WTC11 (cell line): ENCODE measurements around the gene PCDHA12. TPM values are rescaled to one million over a fixed set of nuclear protein-coding genes. Genes with fewer than 3 reads are reported as not detected.

Source experiments
- ATAC-seq: fragments of 200-7000 bp; cut with Tn5 transposase; 2 replicates; pipeline ENCODE4 v1.10.0; 2021; ENCODE audit warnings: mild to moderate bottlenecking, moderate library complexity
- CTCF ChIA-PET: fragments of 300-600 bp; sonication (Branson Sonifier 250); formaldehyde crosslinking; loops from one replicate; lab custom pipeline; 2021; ENCODE audit warnings: antibody characterized with exemption; lab: Charles Lee
- POLR2A ChIA-PET: fragments of 350-600 bp; sonication (Branson Sonifier 250); formaldehyde crosslinking; loops from one replicate; lab custom pipeline; 2021; ENCODE audit warnings: antibody characterized with exemption; lab: Charles Lee
- DNase-seq: peaks from one replicate; pipeline ENCODE4 v3.0.0; 2021; ENCODE audit warnings: low spot score
- H3K27ac Mint-ChIP-seq: 2 replicates; pipeline ENCODE4 v1.8.0; 2021; ENCODE audit warnings: mixed read lengths
- H3K27me3 Mint-ChIP-seq: 2 replicates; pipeline ENCODE4 v1.8.0; 2021; ENCODE audit warnings: low read depth, mild to moderate bottlenecking, moderate library complexity, mixed read lengths
- H3K36me3 Mint-ChIP-seq: 2 replicates; pipeline ENCODE4 v1.8.0; 2021; ENCODE audit warnings: mixed read lengths
- H3K4me1 Mint-ChIP-seq: 2 replicates; pipeline ENCODE4 v1.8.0; 2022; ENCODE audit warnings: mixed read lengths
- H3K4me3 Mint-ChIP-seq: 2 replicates; pipeline ENCODE4 v1.8.0; 2021; ENCODE audit warnings: mild to moderate bottlenecking, moderate library complexity, mixed read lengths
- H3K9me3 Mint-ChIP-seq: 2 replicates; pipeline ENCODE4 v1.8.0; 2021; ENCODE audit warnings: mixed read lengths
- IRF2 ChIP-seq: sonication (generic); formaldehyde crosslinking; IDR thresholded peaks from 2 replicates; pipeline ENCODE4 v1.8.0; 2022; ENCODE audit warnings: low read depth, missing genetic modification reagents, borderline replicate concordance
- NFE2L1 ChIP-seq: sonication (generic); formaldehyde crosslinking; IDR thresholded peaks from 2 replicates; pipeline ENCODE4 v1.8.1; 2023; ENCODE audit warnings: missing genetic modification reagents
- NR1H2 ChIP-seq: sonication (generic); formaldehyde crosslinking; IDR thresholded peaks from 2 replicates; pipeline ENCODE4 v1.9.0; 2021; ENCODE audit warnings: mild to moderate bottlenecking, moderate library complexity, missing genetic modification reagents
- OVOL2 ChIP-seq: fragments of 250-450 bp; sonication (Bioruptor Pico); IDR thresholded peaks from 2 replicates; pipeline ENCODE4 v1.9.0; 2021; ENCODE audit warnings: mild to moderate bottlenecking, borderline replicate concordance
- RELA ChIP-seq: sonication (generic); formaldehyde crosslinking; IDR thresholded peaks from 2 replicates; pipeline ENCODE4 v1.8.1; 2022; ENCODE audit warnings: missing genetic modification reagents, mild to moderate bottlenecking, borderline replicate concordance
- TCF7 ChIP-seq: sonication (generic); formaldehyde crosslinking; IDR thresholded peaks from 2 replicates; pipeline ENCODE4 v1.8.0; 2022; ENCODE audit warnings: mild to moderate bottlenecking, low read depth, missing genetic modification reagents, moderate library complexity
- ZNF317 ChIP-seq: sonication (generic); formaldehyde crosslinking; IDR thresholded peaks from 2 replicates; pipeline ENCODE4 v1.8.1; 2023; ENCODE audit warnings: low read depth, mild to moderate bottlenecking, moderate library complexity, missing genetic modification reagents, borderline replicate concordance
- ZNF423 ChIP-seq: fragments of 250-450 bp; sonication (Bioruptor Pico); IDR thresholded peaks from 2 replicates; pipeline ENCODE4 v2.1.2; 2022; ENCODE audit warnings: mild to moderate bottlenecking, moderate library complexity
- total RNA-seq: library from RNA; stranded (reverse); gene quantifications from 3 replicates; pipeline ENCODE4 v1.2.3, GENCODE V29; 2021
- TF ChIP-seq, protein P1 (sequence below): sonication (generic); formaldehyde crosslinking; IDR thresholded peaks from 2 replicates; pipeline ENCODE4 v1.8.0; 2022; ENCODE audit warnings: mild to moderate bottlenecking, missing genetic modification reagents
- TF ChIP-seq, protein P2 (sequence below): fragments of 250-450 bp; sonication (Bioruptor Pico); IDR thresholded peaks from 2 replicates; pipeline ENCODE4 v2.1.2; 2022; ENCODE audit warnings: mild to moderate bottlenecking, moderate library complexity
- TF ChIP-seq, protein P3 (sequence below): sonication (generic); formaldehyde crosslinking; IDR thresholded peaks from 2 replicates; pipeline ENCODE4 v1.8.1; 2022; ENCODE audit warnings: low read depth, missing genetic modification reagents, borderline replicate concordance
- TF ChIP-seq, protein P4 (sequence below): sonication (generic); formaldehyde crosslinking; IDR thresholded peaks from 2 replicates; pipeline ENCODE4 v1.8.0; 2022; ENCODE audit warnings: mild to moderate bottlenecking, missing genetic modification reagents
- TF ChIP-seq, protein P5 (sequence below): sonication (generic); formaldehyde crosslinking; IDR thresholded peaks from 2 replicates; pipeline ENCODE4 v1.8.1; 2023; ENCODE audit warnings: mild to moderate bottlenecking, missing genetic modification reagents
- TF ChIP-seq, protein P6 (sequence below): sonication (generic); formaldehyde crosslinking; IDR thresholded peaks from 2 replicates; pipeline ENCODE4 v1.8.0; 2023; ENCODE audit warnings: missing genetic modification reagents, mild to moderate bottlenecking, borderline replicate concordance

PCDHA12 gene
- total RNA-seq, 1 experiment from 2014 or later, result 9.6 TPM

DNA sequence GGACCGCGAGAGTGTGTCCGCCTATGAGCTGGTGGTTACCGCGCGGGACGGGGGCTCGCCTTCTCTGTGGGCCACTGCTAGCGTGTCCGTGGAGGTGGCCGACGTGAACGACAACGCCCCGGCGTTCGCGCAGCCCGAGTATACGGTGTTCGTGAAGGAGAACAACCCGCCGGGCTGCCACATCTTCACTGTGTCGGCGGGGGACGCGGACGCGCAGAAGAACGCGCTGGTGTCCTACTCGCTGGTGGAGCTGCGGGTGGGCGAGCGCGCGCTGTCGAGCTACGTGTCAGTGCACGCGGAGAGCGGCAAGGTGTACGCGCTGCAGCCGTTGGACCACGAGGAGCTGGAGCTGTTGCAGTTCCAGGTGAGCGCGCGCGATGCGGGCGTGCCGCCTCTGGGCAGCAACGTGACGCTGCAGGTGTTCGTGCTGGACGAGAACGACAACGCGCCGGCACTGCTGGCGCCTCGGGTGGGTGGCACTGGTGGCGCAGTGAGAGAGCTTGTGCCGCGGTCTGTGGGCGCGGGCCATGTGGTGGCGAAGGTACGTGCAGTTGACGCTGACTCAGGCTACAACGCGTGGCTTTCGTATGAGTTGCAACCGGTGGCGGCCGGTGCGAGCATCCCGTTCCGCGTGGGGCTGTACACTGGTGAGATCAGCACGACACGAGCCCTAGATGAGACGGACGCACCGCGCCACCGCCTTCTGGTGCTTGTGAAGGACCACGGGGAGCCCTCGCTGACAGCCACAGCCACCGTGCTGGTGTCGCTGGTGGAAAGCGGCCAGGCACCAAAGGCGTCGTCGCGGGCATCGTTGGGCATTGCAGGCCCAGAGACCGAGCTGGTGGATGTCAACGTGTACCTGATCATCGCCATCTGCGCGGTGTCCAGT lies 39.2 kb upstream of the PCDHA12 start:
- H3K4me1 Mint-ChIP-seq, result no peaks in the 10 kb centered on the region
- ATAC-seq (no peak), DNase-seq (no peak)
- peaks cover 5% of the 10 kb centered on the region; the same call in 1 of the 2 replicates for H3K9me3 Mint-ChIP-seq
- no peaks in the 10 kb centered on the region for H3K27me3 Mint-ChIP-seq
- no peak overlapping the region for H3K27ac Mint-ChIP-seq
- TF ChIP-seq, protein P1, sequence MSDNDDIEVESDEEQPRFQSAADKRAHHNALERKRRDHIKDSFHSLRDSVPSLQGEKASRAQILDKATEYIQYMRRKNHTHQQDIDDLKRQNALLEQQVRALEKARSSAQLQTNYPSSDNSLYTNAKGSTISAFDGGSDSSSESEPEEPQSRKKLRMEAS (CRISPR knock-in tag), result no peak
- no peak for TF ChIP-seq TCF7
- no peak for TF ChIP-seq OVOL2 (CRISPR knock-in tag)
- TF ChIP-seq, protein P2, sequence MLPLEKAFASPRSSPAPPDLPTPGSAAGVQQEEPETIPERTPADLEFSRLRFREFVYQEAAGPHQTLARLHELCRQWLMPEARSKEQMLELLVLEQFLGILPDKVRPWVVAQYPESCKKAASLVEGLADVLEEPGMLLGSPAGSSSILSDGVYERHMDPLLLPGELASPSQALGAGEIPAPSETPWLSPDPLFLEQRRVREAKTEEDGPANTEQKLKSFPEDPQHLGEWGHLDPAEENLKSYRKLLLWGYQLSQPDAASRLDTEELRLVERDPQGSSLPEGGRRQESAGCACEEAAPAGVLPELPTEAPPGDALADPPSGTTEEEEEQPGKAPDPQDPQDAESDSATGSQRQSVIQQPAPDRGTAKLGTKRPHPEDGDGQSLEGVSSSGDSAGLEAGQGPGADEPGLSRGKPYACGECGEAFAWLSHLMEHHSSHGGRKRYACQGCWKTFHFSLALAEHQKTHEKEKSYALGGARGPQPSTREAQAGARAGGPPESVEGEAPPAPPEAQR (CRISPR knock-in tag), result no peak
- TF ChIP-seq, protein P3, sequence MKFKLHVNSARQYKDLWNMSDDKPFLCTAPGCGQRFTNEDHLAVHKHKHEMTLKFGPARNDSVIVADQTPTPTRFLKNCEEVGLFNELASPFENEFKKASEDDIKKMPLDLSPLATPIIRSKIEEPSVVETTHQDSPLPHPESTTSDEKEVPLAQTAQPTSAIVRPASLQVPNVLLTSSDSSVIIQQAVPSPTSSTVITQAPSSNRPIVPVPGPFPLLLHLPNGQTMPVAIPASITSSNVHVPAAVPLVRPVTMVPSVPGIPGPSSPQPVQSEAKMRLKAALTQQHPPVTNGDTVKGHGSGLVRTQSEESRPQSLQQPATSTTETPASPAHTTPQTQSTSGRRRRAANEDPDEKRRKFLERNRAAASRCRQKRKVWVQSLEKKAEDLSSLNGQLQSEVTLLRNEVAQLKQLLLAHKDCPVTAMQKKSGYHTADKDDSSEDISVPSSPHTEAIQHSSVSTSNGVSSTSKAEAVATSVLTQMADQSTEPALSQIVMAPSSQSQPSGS (CRISPR knock-in tag), result no peak
- TF ChIP-seq ZNF317 (CRISPR knock-in tag), result no peak
- TF ChIP-seq NFE2L1, result no peak
- no peak for TF ChIP-seq NR1H2
- TF ChIP-seq IRF2 (CRISPR knock-in tag), result no peak
- TF ChIP-seq, protein P4, sequence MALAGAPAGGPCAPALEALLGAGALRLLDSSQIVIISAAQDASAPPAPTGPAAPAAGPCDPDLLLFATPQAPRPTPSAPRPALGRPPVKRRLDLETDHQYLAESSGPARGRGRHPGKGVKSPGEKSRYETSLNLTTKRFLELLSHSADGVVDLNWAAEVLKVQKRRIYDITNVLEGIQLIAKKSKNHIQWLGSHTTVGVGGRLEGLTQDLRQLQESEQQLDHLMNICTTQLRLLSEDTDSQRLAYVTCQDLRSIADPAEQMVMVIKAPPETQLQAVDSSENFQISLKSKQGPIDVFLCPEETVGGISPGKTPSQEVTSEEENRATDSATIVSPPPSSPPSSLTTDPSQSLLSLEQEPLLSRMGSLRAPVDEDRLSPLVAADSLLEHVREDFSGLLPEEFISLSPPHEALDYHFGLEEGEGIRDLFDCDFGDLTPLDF, result no peak
- TF ChIP-seq RELA (CRISPR knock-in tag), result no peak
- no peak for TF ChIP-seq ZNF423 (CRISPR knock-in tag)
- TF ChIP-seq, protein P5, sequence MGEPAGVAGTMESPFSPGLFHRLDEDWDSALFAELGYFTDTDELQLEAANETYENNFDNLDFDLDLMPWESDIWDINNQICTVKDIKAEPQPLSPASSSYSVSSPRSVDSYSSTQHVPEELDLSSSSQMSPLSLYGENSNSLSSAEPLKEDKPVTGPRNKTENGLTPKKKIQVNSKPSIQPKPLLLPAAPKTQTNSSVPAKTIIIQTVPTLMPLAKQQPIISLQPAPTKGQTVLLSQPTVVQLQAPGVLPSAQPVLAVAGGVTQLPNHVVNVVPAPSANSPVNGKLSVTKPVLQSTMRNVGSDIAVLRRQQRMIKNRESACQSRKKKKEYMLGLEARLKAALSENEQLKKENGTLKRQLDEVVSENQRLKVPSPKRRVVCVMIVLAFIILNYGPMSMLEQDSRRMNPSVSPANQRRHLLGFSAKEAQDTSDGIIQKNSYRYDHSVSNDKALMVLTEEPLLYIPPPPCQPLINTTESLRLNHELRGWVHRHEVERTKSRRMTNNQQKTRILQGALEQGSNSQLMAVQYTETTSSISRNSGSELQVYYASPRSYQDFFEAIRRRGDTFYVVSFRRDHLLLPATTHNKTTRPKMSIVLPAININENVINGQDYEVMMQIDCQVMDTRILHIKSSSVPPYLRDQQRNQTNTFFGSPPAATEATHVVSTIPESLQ (CRISPR knock-in tag), result no peak
- TF ChIP-seq, protein P6, sequence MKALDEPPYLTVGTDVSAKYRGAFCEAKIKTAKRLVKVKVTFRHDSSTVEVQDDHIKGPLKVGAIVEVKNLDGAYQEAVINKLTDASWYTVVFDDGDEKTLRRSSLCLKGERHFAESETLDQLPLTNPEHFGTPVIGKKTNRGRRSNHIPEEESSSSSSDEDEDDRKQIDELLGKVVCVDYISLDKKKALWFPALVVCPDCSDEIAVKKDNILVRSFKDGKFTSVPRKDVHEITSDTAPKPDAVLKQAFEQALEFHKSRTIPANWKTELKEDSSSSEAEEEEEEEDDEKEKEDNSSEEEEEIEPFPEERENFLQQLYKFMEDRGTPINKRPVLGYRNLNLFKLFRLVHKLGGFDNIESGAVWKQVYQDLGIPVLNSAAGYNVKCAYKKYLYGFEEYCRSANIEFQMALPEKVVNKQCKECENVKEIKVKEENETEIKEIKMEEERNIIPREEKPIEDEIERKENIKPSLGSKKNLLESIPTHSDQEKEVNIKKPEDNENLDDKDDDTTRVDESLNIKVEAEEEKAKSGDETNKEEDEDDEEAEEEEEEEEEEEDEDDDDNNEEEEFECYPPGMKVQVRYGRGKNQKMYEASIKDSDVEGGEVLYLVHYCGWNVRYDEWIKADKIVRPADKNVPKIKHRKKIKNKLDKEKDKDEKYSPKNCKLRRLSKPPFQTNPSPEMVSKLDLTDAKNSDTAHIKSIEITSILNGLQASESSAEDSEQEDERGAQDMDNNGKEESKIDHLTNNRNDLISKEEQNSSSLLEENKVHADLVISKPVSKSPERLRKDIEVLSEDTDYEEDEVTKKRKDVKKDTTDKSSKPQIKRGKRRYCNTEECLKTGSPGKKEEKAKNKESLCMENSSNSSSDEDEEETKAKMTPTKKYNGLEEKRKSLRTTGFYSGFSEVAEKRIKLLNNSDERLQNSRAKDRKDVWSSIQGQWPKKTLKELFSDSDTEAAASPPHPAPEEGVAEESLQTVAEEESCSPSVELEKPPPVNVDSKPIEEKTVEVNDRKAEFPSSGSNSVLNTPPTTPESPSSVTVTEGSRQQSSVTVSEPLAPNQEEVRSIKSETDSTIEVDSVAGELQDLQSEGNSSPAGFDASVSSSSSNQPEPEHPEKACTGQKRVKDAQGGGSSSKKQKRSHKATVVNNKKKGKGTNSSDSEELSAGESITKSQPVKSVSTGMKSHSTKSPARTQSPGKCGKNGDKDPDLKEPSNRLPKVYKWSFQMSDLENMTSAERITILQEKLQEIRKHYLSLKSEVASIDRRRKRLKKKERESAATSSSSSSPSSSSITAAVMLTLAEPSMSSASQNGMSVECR (CRISPR knock-in tag), result no peak
- POLR2A ChIA-PET, result no interaction called here
- no peak overlapping the region for H3K4me3 Mint-ChIP-seq
- CTCF ChIA-PET, result interaction anchor here (0.6 to 0.8 kb wide), 2 partner anchors 50 to 188 kb away, joined by 3 read pairs; partner anchors contain the start of gene PCDHA1
- peaks cover 20% of the 10 kb centered on the region for H3K36me3 Mint-ChIP-seq
